Right lobe of liver (tissue), 6 donors: Measurements from ENCODE around the gene CBX2. TPM values are rescaled to one million over a fixed set of nuclear protein-coding genes. Genes with fewer than 3 reads are reported as not detected.
A peak's percentile ranks its signal among the peaks of the same experiment; 100 is the strongest.

Experiments
- ATAC-seq, 4 donors: fragments of 200-7000 bp; cut with Tn5 transposase; one replicate each; pipeline ENCODE4 v1.9.1; 2020; ENCODE audit warnings: mild to moderate bottlenecking in 4 of 4, moderate library complexity in 4 of 4
- DNase-seq, 3 donors: peaks; one replicate each; pipeline ENCODE4 v3.0.0-alpha.2; 2020
- H3K27ac ChIP-seq, 3 donors: fragments of 200-600 bp; one replicate each; pipeline ENCODE4 v1.8.0; 2022
- H3K27me3 ChIP-seq, 2 donors: fragments of 200-600 bp; one replicate each; pipeline ENCODE4 v1.8.0; 2022
- H3K36me3 ChIP-seq, 4 donors: fragments of 200-600 bp; sonication (generic) in 1 of 4; one replicate each; pipeline versions ENCODE4 v1.5.1 to v1.8.0; 2017 to 2022; ENCODE audit warnings: control low read depth in 1 of 4
- H3K4me1 ChIP-seq, 4 donors: fragments of 200-600 bp; sonication (generic) in 1 of 4; one replicate each; pipeline versions ENCODE4 v1.5.1 to v1.8.0; 2017 to 2022; ENCODE audit warnings: control low read depth in 1 of 4
- H3K4me3 ChIP-seq, 3 donors: fragments of 200-600 bp; one replicate each; pipeline ENCODE4 v1.8.0; 2022
- H3K9me3 ChIP-seq, 4 donors: fragments of 200-600 bp; sonication (generic) in 1 of 4; one replicate each; pipeline versions ENCODE4 v1.5.1 to v1.8.0; 2017 to 2022; ENCODE audit warnings: control low read depth in 1 of 4
- POLR2A ChIP-seq: fragments of 450-650 bp; IDR thresholded peaks from one replicate; pipeline ENCODE4 v1.6.1; 2017; ENCODE audit warnings: antibody characterized with exemption, mild to moderate bottlenecking
- WGBS: methylation state at CpG from one replicate; pipeline ENCODE4 v1.1.6; 2018; ENCODE audit warnings: low coverage, low lambda C conversion rate; ENCODE audit not compliant: insufficient coverage; ENCODE audit errors: missing lambda C conversion rate; 5-methylcytosine and 5-hydroxymethylcytosine counted together
- intact Hi-C, 2 donors: fragments of 100-400 bp; cut with DNase I; formaldehyde crosslinking; loops; one replicate each; pipeline versions ENCODE4 v1.11.2 to v1.14.1; 2022
- total RNA-seq, 6 experiments: library from RNA; depleted of rRNA in 2 of 6; stranded (reverse); fragments of >200 nt in 2 of 6; fragmentation: NEBNext Ultra II Directional in 3 of 6; extraction: Animal tissue kit (Norgen Biotek cat#: 25700) in 3 of 6; gene quantifications; one replicate each; pipeline versions ENCODE4 v1.1.0 to v1.2.4, GENCODE V29; 2016 to 2023
- TF ChIP-seq, protein P1 (sequence below), 4 donors: fragments of 200-600 bp in 3 of 4; fragments of 450-650 bp in 1 of 4; IDR thresholded peaks; one replicate each; pipeline versions ENCODE4 v1.5.1 to v1.8.0; 2016 to 2022; ENCODE audit warnings: antibody characterized with exemption in 4 of 4, mild to moderate bottlenecking in 2 of 4
- donor health status: DM: no; HTN: yes; CAD: no.
- donor health status: DM: no; HTN: no; CAD: no.
- donor health status: DM: no; HTN: no; CAD: no.
- donor health status: DM: no; HTN: yes; CAD: no.
- donor health status: DM: no; HTN: yes; CAD: no.

The CBX2 gene
- total RNA-seq, 6 experiments from 2014 or later, result 0.33 to 3.5 (median 1.1) TPM

DNA sequence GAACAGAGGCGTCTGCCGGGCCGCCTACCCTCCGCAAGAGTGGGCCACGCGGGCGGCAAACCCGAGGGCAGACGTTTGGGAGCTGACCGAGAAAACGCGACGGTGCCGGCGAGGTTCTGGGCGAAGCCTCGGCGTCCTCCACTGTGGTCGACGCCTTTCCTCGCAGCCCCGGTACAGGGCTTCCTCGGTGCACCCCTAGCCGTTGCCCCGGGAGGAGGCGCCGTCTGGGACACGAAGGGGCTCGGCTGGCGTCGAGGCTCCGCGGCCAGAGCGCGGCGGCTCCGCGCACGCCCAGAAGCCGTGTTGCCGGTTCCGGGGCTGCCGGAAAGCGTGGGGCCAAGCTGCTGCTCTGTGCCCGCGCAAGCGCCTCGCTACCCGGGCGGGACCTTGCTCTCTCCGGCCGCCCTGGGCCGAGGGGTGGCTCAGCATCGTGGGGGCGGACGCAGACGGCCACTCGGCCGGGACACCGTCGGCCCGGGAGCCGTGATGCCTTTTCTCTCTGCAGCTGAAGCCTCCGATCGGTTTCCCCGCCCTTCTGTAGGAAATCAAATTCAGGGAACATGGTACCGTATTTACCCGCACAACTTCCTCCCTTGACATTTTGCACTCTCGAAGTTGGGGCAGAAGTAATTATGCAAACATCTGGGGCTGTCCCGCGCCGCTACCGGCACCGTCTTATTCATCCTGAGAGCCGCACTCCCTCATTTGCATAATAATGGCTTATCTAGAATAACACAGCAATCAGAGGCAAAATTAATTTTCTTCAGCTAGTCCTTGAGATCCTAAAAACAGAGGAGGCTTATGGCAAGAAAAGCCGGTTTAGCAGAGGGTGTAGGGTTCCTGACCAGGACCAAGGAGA lies 26.3 kb downstream of the CBX2 start:
- H3K27me3 ChIP-seq, result peaks cover 27 to 91% of the 10 kb centered on the region in 2 donors
- 4% methylated on average over 17 of the region's 76 CpGs for WGBS
- no peaks in the 10 kb centered on the region for H3K9me3 ChIP-seq
- H3K36me3 ChIP-seq, result no peaks in the 10 kb centered on the region
- intact Hi-C loops, result loop anchor here in 1 of 2 donors (5.0 to 10.0 kb wide), 2 partner anchors 38 to 181 kb away; no protein-coding TSS in a partner anchor
- no peak overlapping the region for H3K4me3 ChIP-seq
- TF ChIP-seq POLR2A, result no peak
- TF ChIP-seq, protein P1, sequence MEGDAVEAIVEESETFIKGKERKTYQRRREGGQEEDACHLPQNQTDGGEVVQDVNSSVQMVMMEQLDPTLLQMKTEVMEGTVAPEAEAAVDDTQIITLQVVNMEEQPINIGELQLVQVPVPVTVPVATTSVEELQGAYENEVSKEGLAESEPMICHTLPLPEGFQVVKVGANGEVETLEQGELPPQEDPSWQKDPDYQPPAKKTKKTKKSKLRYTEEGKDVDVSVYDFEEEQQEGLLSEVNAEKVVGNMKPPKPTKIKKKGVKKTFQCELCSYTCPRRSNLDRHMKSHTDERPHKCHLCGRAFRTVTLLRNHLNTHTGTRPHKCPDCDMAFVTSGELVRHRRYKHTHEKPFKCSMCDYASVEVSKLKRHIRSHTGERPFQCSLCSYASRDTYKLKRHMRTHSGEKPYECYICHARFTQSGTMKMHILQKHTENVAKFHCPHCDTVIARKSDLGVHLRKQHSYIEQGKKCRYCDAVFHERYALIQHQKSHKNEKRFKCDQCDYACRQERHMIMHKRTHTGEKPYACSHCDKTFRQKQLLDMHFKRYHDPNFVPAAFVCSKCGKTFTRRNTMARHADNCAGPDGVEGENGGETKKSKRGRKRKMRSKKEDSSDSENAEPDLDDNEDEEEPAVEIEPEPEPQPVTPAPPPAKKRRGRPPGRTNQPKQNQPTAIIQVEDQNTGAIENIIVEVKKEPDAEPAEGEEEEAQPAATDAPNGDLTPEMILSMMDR (IDR thresholded peaks at IDR 0.05), result no peak
- ATAC-seq, result peak in 2 of 4 donors; percentile 11
- peaks cover 0 to 17% (median 0%) of the 10 kb centered on the region in 4 donors for H3K4me1 ChIP-seq
- no peak overlapping the region for H3K27ac ChIP-seq
- no peak for DNase-seq

DNA sequence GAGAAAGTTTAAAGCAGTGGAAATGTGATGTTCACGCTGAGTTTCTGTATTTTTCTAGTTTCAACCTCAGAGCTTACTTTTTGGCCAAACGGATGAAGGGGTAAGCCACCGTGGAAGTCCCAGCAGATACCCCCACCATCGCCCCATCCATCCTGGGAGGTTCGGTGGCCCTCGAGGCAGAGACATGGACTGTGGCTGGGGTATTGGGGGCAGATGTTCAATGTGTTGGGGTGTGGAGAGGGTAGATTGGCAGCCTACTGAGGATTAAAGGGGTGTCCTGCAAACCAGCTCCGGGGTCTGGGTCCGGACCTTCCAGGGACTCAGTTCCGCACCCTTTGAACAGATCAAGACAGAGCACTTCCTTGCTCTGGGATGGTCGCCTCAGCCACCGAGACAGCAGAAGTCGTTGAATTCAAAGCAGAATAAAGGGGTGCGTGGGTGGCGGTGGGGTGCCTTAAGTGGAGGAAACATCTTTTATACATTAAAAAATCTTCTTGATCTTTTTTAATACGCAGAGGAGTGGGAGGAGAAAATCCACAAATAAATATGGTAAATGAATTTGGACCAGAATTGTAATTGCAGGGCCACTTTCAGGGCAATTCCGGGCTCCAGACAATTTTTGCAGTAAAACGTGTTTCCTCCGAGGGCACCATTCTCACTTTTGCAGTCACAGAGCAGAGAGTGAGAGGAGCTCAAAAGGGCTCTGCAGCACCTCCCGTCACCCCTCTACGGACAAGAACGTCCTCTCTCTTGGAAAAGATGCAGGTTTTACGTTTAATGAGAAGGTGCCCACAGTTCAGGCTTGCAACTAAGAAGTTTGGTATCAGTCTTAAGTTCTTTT lies 27.1 kb downstream of the CBX2 start:
- WGBS, result 10% methylated on average over 22 of the region's 22 CpGs
- peaks cover 0 to 17% (median 0%) of the 10 kb centered on the region in 4 donors for H3K4me1 ChIP-seq

DNA sequence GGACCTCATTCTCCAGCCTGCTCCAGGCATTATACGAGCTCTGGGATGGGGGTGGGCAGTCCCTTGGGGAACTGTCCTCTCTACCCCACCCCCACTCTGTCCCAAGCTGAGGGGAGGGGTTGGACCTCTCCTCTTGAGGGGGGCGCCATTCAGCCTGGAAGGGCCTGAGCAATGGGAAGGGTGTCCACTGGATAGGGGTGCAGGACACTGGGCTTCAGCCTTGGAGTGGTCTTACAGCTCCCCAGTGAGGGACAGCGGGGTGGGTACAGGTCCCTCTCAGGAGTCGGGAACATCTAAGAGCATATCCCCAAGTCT lies 28.5 kb downstream of the CBX2 start:
- intact Hi-C loops, result loop anchor here in 1 of 2 donors (10.0 kb wide), 1 partner anchor 178 kb away; no protein-coding TSS in a partner anchor
- 30% methylated on average over 2 of the region's 4 CpGs for WGBS
- peaks cover 0 to 11% (median 0%) of the 10 kb centered on the region in 4 donors for H3K4me1 ChIP-seq

More for the DNA sequence above, 27.1 kb downstream of the CBX2 start:
- no peak for ATAC-seq
- intact Hi-C loops, result loop anchor here in 1 of 2 donors (5.0 to 10.0 kb wide), 2 partner anchors 37 to 180 kb away; no protein-coding TSS in a partner anchor
- Histone ChIP-seq H3K36me3 (no peaks in the 10 kb centered on the region), H3K27me3 (peaks cover 27 to 88% of the 10 kb centered on the region in 2 donors), H3K9me3 (no peaks in the 10 kb centered on the region), H3K27ac (no peak overlapping the region), H3K4me3 (no peak overlapping the region)
- no peak for DNase-seq
- no peak for TF ChIP-seq POLR2A
- TF ChIP-seq, protein P1 (IDR thresholded peaks at IDR 0.05), result no peak

More for the DNA sequence above, 28.5 kb downstream of the CBX2 start:
- H3K36me3 ChIP-seq, result no peaks in the 10 kb centered on the region
- DNase-seq (no peak), ATAC-seq (no peak)
- TF ChIP-seq POLR2A, result no peak
- TF ChIP-seq, protein P1 (IDR thresholded peaks at IDR 0.05), result no peak
- no peaks in the 10 kb centered on the region for H3K9me3 ChIP-seq
- H3K4me3 ChIP-seq, result no peak overlapping the region
- H3K27ac ChIP-seq, result no peak overlapping the region
- H3K27me3 ChIP-seq, result peaks cover 25 to 83% of the 10 kb centered on the region in 2 donors
